CD4-positive, alpha-beta T cell treated with Interleukin-6 at 100 ng/mL for 8 hours (primary cell): Measurements from ENCODE around the gene CRIP1.
A peak's percentile ranks its signal among the peaks of the same experiment; 100 is the strongest.

Experiments
- DNase-seq: peaks from one replicate; pipeline ENCODE4 v3.0.0-alpha.2; 2020; ENCODE audit warnings: mixed read lengths, low spot score

The CRIP1 gene

DNA sequence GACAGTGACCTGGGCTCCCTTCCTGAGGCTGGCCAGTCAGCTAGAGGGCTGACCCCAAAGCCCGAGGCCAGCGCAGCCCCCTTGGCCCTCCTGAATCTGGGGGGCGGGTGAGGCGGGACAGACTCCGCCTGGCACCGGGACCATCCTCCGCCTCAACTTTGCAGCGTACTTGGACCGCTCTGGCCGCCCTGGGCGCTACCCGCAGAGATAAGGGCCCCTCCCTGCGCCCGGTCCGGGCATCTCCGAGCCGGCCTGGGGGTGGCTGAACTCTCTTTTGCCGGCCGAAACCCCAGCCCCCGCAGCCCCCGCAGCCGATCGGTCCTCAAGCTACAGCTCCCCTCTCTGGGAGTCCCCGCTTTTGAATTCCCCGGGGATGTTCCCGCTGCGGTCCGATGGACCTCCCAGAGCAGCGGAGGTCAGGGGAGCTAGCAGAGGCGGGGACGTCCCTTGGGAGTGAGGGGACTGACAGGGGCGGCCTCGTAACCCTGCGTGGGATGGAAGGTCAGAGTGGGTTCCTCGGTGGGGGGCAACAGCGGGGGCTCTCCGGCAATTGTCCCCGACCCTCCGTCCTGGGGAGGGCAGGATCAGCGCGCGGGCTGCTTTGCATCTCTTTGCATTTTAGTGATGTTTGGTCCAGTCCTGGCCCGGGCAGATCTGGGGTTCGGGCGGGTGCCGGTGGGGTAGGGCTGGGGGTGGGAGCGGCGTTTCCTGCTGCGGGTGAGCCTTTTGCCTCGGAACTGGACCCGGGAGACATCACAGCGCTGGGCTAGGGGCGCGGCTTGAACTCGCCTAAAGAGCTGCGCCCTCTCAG is at the start of gene CRIP1:
TSS of gene CRIP1 (plus strand) at position 724 of the 811 bp plus-strand sequence. CDS start 374 bp downstream, outside the sequence.
- DNase-seq: no peak

- DNase-seq: no peak
These were observed 49.6 kb upstream of the CRIP1 start for GRCh38 chr14:105436891-105437722.

DNA sequence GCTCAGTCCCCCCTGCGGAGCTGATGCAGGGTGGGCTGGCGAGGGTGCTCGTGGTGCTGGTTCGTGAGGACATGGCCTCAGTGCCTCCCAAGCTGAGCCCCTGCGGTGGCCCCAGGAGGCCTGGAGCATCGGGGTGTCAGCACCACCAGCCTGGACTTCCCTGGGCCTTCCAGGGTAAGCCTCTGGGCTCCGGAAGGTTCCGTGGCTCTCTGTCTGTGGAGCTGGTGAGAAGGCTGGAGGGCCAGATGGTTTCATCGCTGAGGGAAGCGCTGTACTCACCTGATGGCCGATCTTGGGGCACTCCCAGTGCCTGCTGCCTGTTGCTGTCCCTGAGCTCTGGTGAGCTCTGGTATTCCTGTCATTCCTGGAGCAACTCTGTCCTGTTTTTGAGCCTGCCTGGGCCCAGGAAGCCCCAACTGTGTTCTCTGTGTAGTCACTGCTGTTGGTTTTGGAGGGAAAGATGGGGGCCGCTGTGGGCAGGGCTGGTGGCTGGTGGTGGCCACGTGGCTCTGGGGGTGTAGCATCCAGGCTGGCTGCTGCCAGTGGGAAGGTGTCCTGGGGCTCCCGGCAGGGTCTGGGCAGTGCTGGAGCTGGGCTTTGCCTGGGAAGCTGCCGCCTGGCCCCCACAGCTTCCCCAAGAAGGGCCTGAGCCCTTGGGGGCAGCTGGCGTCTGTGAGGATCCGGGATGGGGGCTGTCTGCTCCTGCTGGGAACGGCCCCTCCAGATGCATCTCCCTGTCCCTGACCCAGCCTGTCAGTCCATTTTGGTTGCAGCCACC is 48.8 kb upstream of the CRIP1 start:
- no peak for DNase-seq

- DNase-seq: no peak
These were observed 47.5 kb upstream of the CRIP1 start for GRCh38 chr14:105439179-105439578.

- no peak for DNase-seq
These were observed 46.8 kb upstream of the CRIP1 start for GRCh38 chr14:105439710-105440553.

GRCh38 chr14:105440554-105440900 is 46.2 kb upstream of the CRIP1 start:
- no peak for DNase-seq

GRCh38 chr14:105440992-105441391 is 45.7 kb upstream of the CRIP1 start:
- no peak for DNase-seq

- DNase-seq: no peak
These were observed 44.6 kb upstream of the CRIP1 start for GRCh38 chr14:105442125-105442524.

GRCh38 chr14:105442834-105443233 is 43.9 kb upstream of the CRIP1 start:
- no peak for DNase-seq

DNA sequence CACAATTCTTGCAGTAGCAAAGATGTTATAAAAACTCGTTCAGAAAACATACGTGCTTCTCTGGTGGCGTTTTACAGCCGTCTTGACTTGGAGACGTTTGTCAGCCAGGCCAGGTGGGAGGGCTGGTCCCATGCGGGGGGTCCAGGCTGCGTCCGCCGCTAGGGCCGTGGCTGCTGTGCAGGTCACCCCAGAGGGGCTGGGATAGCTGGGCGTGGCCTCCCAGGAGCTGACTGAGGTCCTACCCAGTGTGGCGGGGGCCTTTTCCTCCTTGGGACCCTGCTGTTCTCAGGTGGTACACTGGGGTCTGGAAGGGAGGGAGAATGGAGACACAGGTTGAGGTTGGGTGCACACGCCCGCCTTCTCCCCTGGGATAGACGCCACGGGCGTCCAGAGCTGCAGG is 41.8 kb upstream of the CRIP1 start:
- DNase-seq: no peak

DNA sequence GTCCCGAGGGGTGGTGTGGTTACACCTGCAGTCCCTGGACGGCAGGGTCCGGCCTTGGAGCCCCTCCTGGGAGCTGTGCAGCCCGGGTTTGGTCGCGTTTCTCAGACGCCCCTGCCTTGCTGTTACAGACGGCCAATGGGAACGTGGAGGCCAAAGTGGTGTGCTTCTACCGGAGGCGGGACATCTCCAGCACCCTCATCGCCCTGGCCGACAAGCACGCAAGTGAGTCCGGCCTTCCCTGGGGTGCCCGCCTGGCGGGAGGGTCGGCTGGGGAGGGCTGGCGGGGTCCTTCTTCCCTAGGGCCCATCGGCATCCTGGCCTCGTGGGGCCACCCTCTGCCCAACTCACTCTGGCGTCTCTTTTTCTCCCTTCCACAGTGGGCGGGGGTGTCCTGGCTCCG is 41.4 kb upstream of the CRIP1 start:
- DNase-seq: no peak

- no peak for DNase-seq
These were observed 40.5 kb upstream of the CRIP1 start for GRCh38 chr14:105445901-105446845.

GRCh38 chr14:105446971-105447370 is 39.7 kb upstream of the CRIP1 start:
- DNase-seq: no peak

GRCh38 chr14:105447651-105448640 is 38.7 kb upstream of the CRIP1 start:
- DNase-seq: no peak

GRCh38 chr14:105448706-105449111 is 38.0 kb upstream of the CRIP1 start:
- DNase-seq: peak; percentile 57

GRCh38 chr14:105449276-105450122 is 37.2 kb upstream of the CRIP1 start:
- no peak for DNase-seq

DNA sequence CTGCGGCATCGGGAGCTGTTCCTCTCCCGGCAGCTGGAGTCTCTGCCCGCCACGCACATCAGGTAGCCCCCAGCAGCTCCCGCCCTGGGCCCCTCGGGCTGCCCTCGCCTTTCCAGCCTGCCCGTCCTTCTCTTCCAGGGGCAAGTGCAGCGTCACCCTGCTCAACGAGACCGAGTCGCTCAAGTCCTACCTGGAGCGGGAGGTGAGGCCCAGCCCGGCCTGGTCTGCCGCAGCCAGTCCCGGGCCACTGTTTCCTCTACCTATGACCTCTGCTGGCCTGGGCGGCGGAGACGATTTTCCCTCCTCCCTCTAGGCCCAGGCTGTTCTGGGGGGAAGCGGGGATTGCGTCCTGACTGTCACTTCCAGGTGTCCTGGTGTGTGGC is 36.6 kb upstream of the CRIP1 start:
- DNase-seq: no peak
